NCI-H128 (cell line): ENCODE data around the gene CPT1C.

Experiments
- DNase-seq: peaks from one replicate; lab custom pipeline; 2025; ENCODE audit not compliant: unreplicated experiment; lab: John Stamatoyannopoulos, UW

The CPT1C gene

DNA sequence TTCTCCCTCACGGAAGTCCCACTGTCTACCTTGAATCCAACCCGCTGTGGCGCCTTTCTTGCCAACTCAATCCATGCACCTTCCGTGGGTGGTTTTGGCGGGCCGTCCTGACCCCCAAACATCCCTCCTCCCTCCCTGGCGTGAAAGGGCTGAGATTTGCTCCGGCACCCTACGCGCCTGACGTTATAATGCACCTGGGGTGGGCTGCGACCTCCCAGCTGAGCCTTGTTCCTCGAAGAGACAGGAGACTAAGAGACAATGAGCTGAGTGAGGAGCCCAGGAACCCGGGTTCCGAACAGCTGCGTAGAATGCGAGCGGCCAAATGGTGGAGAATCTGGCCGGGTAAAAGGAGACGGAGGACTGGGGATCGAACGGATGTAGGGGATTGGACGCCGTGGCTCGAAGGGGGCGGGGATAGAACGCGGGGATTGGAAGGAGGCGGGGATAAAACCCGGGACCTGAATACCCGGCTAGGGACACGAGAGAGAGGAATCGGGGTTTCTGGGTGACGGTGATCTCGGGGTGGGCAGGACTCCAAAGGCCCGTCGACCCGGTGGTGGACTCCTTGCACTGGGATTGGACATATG lies at the start of gene CPT1C:
TSS of gene CPT1C (plus strand) at position 461 of the 587 bp plus-strand sequence. CDS start 1,137 bp downstream, outside the sequence.
- DNase-seq: peak; percentile 87

DNA sequence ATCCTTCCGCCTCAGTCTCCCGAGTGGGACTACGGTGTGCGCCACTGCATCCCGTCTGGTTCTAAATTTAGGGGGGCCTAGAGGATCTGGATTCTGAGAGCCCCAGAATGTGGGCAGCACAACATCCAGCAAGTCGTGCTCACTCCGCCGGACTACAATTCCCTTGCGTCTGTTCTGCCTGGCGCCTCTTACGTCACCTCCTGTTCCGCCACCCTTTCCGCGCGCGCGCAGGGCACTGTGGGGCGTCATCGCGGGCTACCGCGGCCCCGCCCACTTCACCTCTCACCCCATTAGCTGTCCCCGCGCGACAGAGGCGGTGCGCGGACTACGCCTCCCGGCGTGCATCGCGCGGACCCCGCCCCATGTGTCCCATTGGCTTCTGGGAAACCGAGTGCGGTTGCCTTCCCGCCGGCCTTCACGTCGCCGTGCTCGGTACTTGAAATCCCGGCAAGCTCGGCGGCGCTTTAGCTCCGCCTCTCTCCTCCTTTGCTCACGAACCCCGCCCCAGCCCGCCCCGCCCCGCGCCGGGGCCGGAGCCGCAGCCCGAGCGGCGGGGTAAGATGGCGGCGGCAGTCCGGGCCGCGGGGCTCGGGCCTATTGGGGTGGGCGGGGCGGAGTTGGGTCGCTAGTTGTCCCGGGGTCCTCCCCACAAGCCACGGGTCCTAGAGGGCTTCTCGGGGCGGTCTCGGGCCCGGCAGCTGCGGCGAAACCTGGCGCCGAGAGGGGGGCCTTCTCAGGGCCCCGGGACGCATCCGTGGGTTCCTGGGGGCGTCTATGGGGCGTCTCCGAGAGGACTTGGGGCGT lies 49.0 kb upstream of the CPT1C start, which contains the start of gene SCAF1:
TSS of gene SCAF1 (plus strand) at position 522 of the 804 bp plus-strand sequence. CDS start 2,818 bp downstream, outside the sequence.
- peak; percentile 99 for DNase-seq

DNA sequence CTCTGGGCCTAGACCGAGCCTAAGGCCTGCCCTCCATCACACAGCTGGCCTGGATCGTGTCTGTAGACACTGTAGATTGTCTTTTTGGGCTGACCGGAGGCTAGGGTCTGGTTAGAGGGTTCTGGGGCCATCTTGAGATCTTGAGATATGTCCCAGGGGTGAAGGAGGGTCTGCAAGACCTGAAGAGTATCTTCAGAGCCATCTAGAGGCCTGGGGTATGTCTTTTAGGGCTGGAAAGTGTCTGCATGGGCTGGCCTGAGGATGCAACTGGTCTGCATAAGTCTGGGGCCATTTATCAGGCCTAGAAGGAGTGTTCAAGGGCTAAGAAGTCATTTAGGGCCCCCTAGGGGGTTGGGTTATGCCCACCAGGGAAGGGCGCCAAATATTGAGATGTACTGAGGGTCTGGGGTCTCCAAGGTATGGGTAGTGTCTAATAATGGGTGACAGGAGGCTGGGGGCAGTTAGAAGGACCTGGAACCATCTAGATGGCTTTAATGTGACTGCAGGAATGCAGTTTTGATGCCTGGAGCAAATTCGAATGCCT lies 48.4 kb upstream of the CPT1C start:
- DNase-seq: no peak

DNA sequence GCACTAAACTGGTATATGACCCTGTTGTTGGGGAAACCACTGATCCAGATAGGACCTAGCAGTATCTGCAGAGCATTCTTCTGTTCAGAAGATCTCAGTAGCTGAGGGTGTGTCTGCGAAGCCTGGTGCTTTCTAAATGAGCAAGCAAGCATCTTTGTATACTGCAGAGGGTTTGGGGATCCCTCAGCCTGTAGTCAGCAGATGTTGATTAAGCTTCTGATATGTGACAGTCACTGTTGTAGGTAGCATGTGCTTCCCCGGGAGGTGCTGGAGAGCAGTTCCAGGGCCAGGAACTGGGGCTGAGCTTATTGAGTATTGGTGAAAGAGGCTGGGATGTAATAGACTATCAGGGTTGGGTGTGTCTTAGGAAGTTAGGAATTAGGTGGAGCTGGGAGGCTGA lies 47.5 kb upstream of the CPT1C start:
- no peak for DNase-seq

DNA sequence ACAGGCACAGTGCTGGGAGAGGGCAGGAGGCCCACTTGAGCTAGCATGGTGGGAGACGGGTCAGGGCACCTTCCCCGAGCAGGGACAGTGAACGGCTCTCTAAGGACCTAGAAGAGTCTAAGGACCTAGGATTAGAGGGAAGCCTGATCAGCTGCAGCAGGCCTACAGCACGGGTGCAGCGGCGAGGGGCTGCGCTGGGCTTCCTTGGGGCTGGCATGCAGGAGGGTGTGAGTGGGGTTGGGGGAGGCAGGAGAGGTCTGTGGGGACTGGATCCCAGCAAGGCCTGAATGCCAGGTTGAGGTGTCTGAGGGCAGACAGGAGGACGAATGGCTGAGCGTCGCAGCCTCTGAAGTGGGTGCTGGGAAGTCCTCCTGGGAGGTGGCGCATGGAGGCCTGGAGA lies 45.3 kb upstream of the CPT1C start:
- no peak for DNase-seq

DNA sequence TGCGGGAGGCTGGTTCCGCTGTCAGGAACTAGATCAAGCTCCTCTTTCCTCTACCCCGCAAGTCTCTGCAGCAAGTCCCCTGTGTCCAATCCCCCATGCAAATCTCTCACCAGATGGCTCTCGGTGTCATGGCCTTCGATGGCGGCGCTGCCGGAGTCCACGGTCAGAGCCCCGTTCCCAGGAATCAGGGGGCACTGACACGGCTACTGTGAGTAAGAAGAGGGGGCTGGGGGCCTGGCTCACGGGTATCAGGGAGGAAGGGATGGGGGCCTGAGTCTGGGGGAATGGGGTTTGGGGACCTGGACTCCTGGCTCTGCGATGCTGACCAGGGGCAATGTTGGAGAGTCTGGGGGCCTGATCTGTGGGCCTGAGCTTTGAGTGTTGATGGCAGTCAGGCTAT lies 44.9 kb upstream of the CPT1C start:
- no peak for DNase-seq

GRCh38 chr19:49646586-49646985 lies 44.3 kb upstream of the CPT1C start:
- DNase-seq: no peak

- no peak for DNase-seq
These were observed 39.7 kb upstream of the CPT1C start for GRCh38 chr19:49651029-49651819.

GRCh38 chr19:49651820-49652550 lies 38.9 kb upstream of the CPT1C start:
- no peak for DNase-seq

DNA sequence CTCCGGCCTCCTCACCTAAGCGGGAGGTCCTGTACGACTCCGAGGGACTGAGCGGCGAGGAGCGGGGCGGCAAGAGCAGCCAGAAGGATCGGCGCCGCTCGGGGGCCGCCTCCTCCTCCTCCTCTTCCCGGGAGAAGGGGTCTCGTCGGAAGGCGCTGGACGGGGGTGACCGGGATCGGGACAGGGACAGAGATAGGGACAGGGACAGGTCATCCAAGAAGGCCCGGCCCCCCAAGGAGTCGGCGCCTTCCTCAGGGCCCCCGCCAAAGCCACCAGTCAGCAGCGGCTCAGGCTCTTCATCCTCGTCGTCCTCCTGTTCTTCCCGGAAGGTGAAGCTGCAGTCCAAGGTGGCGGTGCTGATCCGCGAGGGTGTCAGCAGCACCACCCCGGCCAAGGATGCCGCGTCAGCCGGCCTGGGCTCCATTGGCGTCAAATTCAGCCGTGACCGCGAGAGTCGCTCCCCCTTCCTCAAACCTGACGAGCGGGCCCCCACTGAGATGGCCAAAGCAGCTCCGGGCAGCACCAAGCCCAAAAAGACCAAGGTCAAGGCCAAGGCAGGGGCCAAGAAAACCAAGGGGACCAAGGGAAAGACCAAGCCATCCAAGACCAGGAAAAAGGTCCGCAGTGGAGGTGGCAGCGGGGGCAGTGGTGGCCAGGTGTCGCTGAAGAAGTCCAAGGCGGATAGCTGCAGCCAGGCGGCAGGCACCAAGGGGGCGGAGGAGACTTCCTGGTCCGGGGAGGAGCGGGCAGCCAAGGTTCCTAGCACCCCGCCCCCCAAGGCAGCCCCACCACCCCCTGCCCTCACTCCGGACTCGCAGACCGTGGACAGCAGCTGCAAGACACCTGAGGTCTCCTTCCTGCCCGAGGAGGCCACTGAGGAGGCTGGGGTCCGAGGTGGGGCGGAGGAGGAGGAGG lies 38.1 kb upstream of the CPT1C start:
- no peak for DNase-seq

DNA sequence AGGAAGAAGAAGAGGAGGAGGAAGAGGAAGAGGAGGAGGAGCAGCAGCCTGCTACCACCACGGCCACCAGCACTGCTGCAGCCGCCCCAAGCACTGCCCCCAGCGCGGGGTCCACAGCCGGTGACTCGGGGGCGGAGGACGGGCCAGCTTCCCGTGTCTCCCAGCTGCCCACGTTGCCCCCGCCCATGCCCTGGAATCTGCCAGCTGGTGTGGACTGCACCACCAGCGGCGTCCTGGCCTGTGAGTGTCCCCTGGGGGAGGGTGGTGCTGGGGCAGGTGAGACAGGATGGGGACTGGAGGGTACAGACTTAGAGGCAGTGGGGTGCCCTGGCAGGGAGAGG lies 37.5 kb upstream of the CPT1C start:
- DNase-seq: no peak

DNA sequence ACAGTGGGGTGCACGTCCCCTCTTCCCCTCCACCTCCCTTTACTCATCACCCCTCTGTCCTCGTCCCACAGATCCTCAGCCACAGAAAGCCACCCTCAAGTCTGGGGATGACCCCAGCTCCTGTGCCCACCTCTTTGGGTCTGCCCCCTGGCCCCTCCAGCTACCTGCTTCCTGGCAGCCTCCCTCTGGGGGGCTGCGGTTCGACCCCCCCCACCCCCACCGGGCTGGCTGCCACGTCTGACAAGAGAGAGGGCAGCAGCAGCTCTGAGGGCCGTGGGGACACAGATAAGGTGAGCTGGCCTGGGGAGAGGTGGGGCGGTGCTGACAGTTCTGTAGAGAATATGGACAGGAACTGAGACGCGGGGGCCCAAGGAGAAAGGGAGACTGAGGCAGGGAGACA lies 36.3 kb upstream of the CPT1C start:
- DNase-seq: no peak

- DNase-seq: no peak
These were observed 35.1 kb upstream of the CPT1C start for GRCh38 chr19:49655570-49656455.

DNA sequence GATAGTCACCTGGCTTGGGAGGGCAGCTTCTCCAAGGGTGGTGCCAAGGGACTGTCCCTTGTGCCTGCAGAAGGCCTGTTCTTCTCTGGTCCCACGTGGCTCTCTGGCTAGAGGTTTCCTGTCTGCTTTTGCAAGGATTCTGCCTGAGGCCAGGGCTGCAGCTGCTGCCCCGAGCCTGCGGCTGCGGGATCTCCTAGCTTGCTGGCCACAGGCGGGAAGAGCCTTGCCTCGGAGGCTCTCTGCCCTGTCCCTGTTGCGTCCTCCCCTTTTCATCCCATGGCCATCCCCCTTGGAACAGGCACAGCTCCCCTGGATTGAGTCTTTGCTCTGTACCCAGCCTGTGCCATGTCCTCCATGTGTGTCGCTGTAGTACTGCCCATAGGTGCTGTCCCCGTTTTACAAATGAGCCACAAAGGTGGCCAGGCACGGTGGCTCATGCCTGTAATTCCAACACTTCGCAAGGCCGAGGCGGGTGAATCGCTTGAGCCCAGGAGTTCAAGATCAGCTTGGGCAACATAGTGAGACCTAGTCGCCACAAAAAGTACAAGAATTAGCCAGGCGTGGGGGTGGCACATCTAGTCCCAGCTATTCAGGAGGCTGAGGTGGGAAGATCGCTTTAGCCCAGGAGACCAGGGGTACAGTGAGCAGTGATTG lies 34.3 kb upstream of the CPT1C start:
- DNase-seq: no peak

DNA sequence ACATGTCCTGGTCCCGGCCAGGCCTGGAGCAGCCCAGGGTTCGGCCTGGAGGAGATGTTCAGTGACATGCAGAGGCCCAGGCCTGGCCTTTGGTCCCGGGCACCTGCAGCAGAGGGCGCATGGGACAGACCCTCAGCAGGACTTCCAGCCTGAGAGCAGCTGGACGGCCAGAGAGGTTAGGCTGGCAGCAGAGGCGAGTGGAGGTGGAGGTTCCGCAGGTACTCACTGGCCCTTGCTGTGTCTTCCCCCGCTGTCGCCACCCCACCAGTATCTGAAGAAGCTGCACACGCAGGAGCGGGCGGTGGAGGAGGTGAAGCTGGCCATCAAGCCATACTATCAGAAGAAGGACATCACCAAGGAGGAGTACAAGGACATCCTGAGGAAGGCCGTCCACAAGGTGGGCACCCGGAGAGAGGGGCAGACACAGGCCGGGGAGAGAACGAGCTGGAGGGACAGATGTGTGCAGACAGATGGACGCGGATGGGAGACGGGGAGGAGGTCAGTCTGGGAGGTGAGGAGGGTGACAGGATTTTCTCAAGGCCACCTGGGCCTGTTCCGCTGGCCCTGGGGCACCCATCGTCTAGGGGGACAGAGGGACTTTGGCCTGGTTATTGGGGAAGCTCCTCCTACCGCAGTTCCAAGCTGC lies 33.3 kb upstream of the CPT1C start:
- DNase-seq: no peak

GRCh38 chr19:49658139-49658517 lies 32.8 kb upstream of the CPT1C start:
- no peak for DNase-seq

DNA sequence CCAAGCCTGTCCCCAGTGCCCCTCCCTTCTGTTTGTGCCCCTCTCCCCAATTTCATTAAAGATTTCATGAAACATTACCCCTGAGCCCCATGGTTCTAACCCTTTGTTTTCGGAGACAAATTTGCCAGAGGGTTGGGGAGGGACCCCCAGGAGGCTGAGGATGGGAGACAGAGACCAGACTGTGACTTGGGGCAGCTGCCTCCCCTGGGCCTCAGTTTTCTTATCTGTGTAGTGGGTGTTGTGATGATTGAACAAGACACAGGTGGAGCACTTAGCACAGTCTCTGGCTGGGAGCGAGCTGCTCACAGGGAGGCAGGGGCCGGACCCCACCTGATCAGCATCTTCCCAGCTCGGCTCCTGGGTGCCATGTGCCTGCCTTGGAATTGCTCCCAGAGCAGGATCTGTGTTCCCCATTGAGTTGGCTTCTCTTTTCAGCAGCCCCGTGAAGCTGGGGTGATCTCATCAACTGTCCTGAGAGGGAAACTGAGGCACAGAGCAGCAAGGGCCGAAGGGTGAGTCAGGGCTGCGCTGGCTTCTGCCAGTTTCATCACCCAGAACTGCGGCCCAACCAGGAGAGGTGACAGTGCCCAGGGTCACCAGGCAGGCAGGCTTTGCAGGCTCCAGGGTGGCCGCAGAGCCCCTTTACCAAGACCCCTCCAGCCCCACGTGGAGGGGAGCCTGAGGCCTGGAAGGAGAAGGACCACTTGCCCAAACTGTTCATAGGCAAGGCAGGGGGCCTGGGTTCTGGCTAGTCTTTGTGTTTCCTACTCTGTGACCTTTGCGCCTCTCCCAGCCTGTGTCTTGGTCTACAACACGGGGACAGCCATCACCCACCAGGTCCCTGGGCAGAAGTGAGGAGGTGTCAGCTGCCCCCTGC lies 32.1 kb upstream of the CPT1C start:
- DNase-seq: no peak
